AG09309 (cell line): Measurements from ENCODE around the gene BMP4.

Experiments
- DNase-seq: peaks from one replicate; pipeline ENCODE4 v3.0.0-alpha.2; 2010; ENCODE audit warnings: low read depth
- H3K4me3 ChIP-seq: 2 replicates; pipeline ENCODE4 v1.5.1; 2011; ENCODE audit warnings: mild to moderate bottlenecking, low read depth, low read length, moderate library complexity; ENCODE audit not compliant: control insufficient read depth
- TF ChIP-seq, protein P1 (sequence below): IDR thresholded peaks from 2 replicates; pipeline ENCODE4 v1.5.1; 2011; ENCODE audit warnings: mild to moderate bottlenecking, low read depth, low read length, inconsistent platforms; ENCODE audit not compliant: insufficient read depth, control insufficient read depth; ENCODE audit errors: missing control alignments

The BMP4 gene

DNA sequence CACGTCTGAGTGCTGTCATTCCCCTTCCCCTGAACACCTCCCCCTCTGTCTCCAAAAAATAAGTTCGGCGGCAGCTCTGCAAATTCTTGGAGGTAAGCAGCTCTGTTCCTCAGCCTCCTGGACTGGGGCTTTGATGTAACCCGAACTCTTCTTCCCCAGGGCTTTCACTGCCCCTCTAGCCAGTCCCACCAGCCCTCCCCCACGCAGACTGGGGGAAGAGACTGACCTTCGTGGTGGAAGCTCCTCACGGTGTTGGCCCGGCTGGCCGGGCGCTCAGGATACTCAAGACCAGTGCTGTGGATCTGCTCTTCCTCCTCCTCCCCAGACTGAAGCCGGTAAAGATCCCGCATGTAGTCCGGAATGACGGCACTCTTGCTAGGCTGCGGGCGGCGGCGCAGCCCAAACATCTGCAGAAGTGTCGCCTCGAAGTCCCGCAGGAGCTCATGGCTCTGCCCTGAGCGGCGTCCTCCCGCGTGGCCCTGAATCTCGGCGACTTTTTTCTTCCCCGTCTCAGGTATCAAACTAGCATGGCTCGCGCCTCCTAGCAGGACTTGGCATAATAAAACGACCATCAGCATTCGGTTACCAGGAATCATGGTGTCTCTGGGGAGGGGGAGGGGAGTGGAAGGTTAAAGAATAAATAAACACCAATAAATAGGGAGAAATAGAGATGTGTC lies 4.9 kb downstream of the BMP4 start:
- TF ChIP-seq, protein P1, sequence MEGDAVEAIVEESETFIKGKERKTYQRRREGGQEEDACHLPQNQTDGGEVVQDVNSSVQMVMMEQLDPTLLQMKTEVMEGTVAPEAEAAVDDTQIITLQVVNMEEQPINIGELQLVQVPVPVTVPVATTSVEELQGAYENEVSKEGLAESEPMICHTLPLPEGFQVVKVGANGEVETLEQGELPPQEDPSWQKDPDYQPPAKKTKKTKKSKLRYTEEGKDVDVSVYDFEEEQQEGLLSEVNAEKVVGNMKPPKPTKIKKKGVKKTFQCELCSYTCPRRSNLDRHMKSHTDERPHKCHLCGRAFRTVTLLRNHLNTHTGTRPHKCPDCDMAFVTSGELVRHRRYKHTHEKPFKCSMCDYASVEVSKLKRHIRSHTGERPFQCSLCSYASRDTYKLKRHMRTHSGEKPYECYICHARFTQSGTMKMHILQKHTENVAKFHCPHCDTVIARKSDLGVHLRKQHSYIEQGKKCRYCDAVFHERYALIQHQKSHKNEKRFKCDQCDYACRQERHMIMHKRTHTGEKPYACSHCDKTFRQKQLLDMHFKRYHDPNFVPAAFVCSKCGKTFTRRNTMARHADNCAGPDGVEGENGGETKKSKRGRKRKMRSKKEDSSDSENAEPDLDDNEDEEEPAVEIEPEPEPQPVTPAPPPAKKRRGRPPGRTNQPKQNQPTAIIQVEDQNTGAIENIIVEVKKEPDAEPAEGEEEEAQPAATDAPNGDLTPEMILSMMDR, result no peak
- no peak for DNase-seq
- peak overlapping the region; percentile 61 for H3K4me3 ChIP-seq

- peak overlapping the region; percentile 61 for H3K4me3 ChIP-seq
- no peak for DNase-seq
- TF ChIP-seq, protein P1, result no peak
These were observed 5.4 kb downstream of the BMP4 start for GRCh38 chr14:53951243-53951626.

GRCh38 chr14:53950031-53950793 lies 6.4 kb downstream of the BMP4 start:
- TF ChIP-seq, protein P1, result no peak
- H3K4me3 ChIP-seq, result no peak overlapping the region
- DNase-seq, result no peak

DNA sequence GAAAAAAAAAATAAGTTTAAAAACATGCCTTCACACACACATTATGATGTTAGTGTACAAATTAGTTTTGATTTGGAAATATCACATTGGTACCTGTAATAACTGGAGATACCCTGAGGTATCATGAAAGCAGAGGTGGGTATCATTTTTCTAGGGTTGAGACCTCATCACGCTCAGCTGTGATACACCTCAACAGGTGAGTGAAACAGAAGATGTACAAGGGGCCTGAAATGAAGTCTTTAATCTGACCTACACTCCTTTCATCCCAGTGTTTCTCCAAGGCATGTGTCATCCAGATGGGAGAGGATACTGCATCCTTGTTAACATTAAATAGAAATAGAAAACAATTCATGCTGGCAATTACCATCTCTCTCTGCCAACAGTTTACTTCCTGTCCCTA lies 7.4 kb downstream of the BMP4 start:
- DNase-seq, result no peak
- TF ChIP-seq, protein P1, result no peak
- H3K4me3 ChIP-seq, result no peak overlapping the region

DNA sequence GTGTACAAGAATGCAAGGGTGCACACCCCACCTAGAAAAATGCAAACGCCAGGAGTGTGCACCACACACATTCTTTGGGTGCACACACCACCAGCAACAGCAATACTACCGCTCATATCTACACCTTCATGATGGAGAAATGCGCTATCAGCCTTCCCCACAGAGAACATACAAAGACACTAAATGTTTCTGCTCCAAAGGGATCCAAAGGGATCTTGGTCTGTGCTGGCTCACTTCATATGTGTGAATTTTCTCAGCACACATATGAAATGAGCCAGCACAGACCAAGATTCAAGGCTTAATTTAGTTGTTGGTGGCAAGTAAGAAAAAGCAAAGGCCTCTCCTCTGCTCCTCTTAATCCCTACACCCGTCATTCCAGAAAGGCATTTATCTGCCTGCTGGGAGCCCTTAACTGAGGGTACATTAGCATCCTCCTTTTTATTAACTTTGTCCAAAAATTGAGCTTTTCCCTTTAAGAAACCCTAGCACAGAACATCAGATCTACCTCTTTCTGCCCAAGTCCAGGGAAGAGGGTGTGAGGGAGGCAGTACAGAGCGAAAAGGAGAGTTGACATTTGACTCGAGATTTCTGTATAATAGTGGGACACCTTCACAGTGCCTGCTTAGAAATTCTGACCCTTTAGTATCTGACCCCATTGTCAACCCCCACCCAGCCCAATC lies 8.3 kb downstream of the BMP4 start:
- DNase-seq, result no peak
- no peak overlapping the region for H3K4me3 ChIP-seq
- TF ChIP-seq, protein P1, result no peak

GRCh38 chr14:53947452-53948204 lies 9.0 kb downstream of the BMP4 start:
- H3K4me3 ChIP-seq, result no peak overlapping the region
- DNase-seq, result no peak
- TF ChIP-seq, protein P1, result no peak
